Measurements from ENCODE around the gene HS3ST2.

- no peak for TF ChIP-seq FOXA1 (IDR thresholded peaks at IDR 0.05)
- TF ChIP-seq TARDBP (IDR thresholded peaks at IDR 0.05), result no peak
- TF ChIP-seq SUZ12 (IDR thresholded peaks at IDR 0.05), result no peak
- no peak for TF ChIP-seq PKNOX1 (IDR thresholded peaks at IDR 0.05)
- TF ChIP-seq ZNF384 (IDR thresholded peaks at IDR 0.05), result no peak
- no peak for TF ChIP-seq FOXM1 (IDR thresholded peaks at IDR 0.05; ENCODE audit: borderline replicate concordance)
- no peak for TF ChIP-seq ELF4 (IDR thresholded peaks at IDR 0.05)
- TF ChIP-seq LEF1 (IDR thresholded peaks at IDR 0.05; ENCODE audit: borderline replicate concordance), result no peak
- TF ChIP-seq BHLHE40 (IDR thresholded peaks at IDR 0.05; ENCODE audit: borderline replicate concordance), result no peak
- TF ChIP-seq NFRKB (IDR thresholded peaks at IDR 0.05), result no peak
- no peak for TF ChIP-seq FOXK2 (IDR thresholded peaks at IDR 0.05)
- TF ChIP-seq SP1 (IDR thresholded peaks at IDR 0.05), result no peak
Observed at GRCh38 chr16:22787466-22788192, 26.3 kb upstream of the HS3ST2 start.

Measured in HEK293T (cell line).